ENCODE results near the gene MARCHF10. TPM values are rescaled to one million over a fixed set of nuclear protein-coding genes. Genes with fewer than 3 reads are reported as not detected.

MARCHF10 gene
- total and polyA plus RNA-seq, 2 of the 13 experiments (the other 11 are each of a cell fraction or from before 2014, with no cell fraction given): not detected

- TF ChIP-seq DMTF1 (CRISPR knock-in tag; IDR thresholded peaks at IDR 0.05): no peak
- no peak for TF ChIP-seq PITX1 (CRISPR knock-in tag; IDR thresholded peaks at IDR 0.05)
- no peak for TF ChIP-seq ZNF597 (CRISPR knock-in tag; IDR thresholded peaks at IDR 0.05)
- no peak for TF ChIP-seq ZNF609 (CRISPR knock-in tag; IDR thresholded peaks at IDR 0.05; ENCODE audit: borderline replicate concordance)
- no peak for TF ChIP-seq TMF1 (CRISPR knock-in tag; IDR thresholded peaks at IDR 0.05; ENCODE audit: low read depth)
- TF ChIP-seq CHCHD3 (CRISPR knock-in tag; IDR thresholded peaks at IDR 0.05): no peak
- TF ChIP-seq ZNF841 (CRISPR knock-in tag; IDR thresholded peaks at IDR 0.05; ENCODE audit: borderline replicate concordance): no peak
- TF ChIP-seq MYNN (CRISPR knock-in tag; IDR thresholded peaks at IDR 0.05; ENCODE audit: low read depth): no peak
- no peak for TF ChIP-seq TRIM24 (CRISPR knock-in tag; IDR thresholded peaks at IDR 0.05)
- TF ChIP-seq ZNF782 (CRISPR knock-in tag; IDR thresholded peaks at IDR 0.05; ENCODE audit: borderline replicate concordance): no peak
- TF ChIP-seq HNRNPLL (IDR thresholded peaks at IDR 0.05; ENCODE audit: low read depth, low read length, poor library complexity, severe bottlenecking): no peak
- no peak for TF ChIP-seq ZBTB34 (CRISPR knock-in tag; IDR thresholded peaks at IDR 0.05)
- no peak for TF ChIP-seq ZNF136 (CRISPR knock-in tag; IDR thresholded peaks at IDR 0.05; ENCODE audit: low read depth)
- TF ChIP-seq ADNP (CRISPR knock-in tag; IDR thresholded peaks at IDR 0.05): no peak
- no peak for TF ChIP-seq MTF1 (CRISPR knock-in tag; IDR thresholded peaks at IDR 0.05)
These were observed 42.8 kb downstream of the MARCHF10 start (continued) for GRCh38 chr17:62765351-62765750.
